ENCODE measurements around the gene LCN15.

Gene LCN15

DNA sequence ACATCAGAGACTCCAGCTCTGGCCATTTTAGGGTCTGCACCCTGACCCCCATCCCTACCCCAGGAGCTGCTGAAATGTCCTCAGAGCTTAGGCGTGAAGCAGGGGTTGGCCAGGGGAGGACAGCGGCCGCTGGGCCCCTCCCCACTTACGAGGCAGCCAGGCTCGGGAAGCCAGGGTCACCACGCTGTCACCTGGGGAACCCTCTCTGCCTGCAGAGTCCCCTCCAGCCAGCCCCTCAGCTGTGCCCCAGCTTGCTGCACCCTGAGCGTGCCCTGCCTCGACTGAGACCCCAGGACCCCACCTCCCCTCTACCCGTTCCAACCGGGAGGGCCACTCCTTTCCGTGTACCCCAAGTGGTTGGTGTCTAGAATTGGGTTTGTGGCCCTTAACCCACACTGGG, 24.2 kb downstream of the LCN15 start:
- no peak for DNase-seq

DNA sequence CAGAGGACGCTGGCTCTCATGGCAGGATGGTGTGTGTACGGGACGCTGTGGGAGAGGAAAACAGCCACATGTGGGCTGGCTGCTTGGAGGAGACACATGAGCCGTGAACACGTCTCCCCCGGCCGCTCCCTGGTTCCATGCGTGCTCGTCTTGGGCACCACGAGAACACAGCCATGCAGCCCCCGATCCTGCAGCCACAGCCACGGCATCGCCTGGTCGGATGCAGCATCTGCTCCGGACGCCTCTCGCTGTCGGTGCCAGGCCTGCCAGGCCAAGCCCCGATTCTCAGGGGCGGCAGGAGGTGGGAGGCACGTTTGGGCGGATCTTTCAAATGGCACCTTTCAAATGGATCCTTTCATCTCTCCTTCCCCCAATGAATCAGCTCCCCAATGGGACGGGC, 24.8 kb downstream of the LCN15 start:
- no peak for DNase-seq

DNA sequence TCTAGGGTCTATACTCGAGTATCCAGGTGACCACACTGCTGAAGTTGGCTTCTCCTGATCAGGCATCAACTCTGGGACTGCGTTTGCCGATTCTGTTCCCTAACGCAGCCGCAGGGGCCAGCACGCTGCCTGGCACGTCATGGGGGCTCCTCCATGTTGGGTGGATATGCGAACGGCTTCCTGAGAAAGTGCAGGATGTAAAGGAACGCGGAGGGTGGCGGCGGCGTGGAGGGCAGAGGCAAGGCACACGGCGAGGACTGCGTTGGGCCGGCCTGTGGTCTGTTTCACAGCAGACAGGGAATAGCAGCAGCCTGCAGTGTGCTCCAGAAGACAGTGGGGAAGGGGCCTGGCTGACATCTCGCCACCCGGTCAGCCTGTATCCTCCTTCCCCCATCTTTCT, 25.4 kb downstream of the LCN15 start:
- DNase-seq, result no peak

DNA sequence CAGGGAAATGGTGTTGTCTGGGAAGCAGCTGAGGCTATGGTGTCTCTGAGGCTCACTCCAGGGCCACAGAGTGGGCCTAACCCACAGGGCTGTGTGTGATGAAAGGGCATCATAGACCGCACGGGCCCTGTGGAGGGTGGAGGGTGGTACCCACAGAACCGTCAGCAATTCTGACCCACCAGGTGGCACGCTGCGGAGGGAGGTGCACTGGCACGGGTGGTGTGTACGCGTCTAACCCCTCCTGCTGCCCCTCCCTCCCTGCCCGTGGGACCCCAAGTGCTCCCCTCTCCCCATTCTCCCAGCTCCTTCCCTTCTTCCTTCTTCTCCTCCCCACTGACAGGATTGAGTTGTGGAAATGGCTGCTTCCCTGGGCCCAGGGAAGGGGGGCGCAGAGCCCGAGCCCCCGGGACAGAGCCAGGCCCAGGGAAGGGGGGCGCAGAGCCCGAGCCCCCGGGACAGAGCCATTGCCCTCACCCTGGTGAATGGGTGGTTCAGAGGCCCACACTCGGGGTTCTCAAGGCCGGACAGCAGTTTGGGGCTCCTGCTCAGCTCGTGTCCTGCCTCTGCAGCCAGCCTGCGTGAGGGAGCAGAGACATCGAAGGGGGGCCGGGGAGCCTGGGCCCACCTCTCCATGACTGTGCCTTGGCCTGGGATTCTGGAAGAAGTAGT, 28.4 kb downstream of the LCN15 start:
- no peak for DNase-seq

- DNase-seq, result no peak
Observed at GRCh38 chr9:136734837-136735496, 29.4 kb downstream of the LCN15 start.

GRCh38 chr9:136733611-136734010, 30.7 kb downstream of the LCN15 start:
- no peak for DNase-seq

DNA sequence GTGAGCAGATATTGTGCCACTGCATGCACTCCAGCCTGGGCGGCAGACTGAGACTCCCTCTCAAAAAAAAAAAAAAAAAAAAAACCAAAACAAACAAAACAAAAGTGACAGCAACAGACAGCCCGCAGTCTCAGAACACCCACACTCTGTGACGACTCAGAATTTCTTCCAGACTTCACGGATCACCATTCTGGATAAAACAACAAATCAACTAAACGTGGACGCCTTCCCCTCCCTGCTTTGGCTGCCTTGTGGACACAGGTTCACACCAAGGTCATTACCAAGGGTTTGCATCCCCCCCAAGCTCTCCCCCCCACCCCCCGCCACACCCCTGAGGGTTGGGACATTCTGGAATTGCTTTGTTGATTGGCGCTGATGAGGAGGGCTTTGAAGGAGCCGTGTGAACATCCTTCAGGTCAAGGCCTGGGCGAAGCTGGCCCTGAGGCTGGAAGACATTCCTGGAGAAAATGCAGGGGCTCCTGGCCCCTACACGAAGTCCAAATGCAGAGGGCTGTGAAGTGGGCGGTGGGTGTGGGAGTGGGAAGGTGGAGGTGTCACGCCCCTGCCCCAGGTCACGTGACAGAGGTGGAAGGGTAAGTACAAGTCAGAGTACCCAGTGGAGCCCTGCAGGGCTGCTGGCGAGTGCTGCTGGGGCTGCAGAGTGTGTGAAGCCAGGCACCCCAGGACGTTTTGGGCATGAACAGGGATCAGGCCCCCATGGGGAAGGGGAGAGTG, 31.7 kb downstream of the LCN15 start:
- DNase-seq, result no peak

DNA sequence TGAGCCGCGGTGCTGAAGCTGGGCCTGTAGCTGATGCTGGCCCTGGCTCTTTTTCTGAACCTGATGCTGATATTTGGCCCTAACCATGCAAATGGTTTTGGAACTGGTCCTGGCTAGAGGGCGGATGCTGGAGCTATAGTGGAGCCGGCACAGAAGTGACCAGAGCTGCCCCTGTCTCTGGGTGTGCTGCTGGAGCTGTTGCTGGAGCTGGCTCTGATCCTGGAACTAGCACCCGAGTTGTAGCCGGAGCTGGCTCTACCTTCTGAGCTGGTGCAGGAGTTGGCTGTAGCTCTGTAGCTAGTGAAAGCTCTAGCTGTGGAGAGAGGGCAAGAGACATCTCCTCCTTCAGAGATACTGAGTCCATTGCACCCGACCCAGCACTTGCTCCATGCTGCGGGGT, 34.4 kb downstream of the LCN15 start:
- DNase-seq, result no peak

GRCh38 chr9:136729144-136729543, 35.2 kb downstream of the LCN15 start:
- DNase-seq, result no peak

- peak; percentile 38 to 56 (median 40) for DNase-seq
Observed at GRCh38 chr9:136728548-136729123, 35.7 kb downstream of the LCN15 start.

- peak; percentile 90 to 98 (median 97) for DNase-seq
Observed at GRCh38 chr9:136728080-136728547, 36.2 kb downstream of the LCN15 start.

DNA sequence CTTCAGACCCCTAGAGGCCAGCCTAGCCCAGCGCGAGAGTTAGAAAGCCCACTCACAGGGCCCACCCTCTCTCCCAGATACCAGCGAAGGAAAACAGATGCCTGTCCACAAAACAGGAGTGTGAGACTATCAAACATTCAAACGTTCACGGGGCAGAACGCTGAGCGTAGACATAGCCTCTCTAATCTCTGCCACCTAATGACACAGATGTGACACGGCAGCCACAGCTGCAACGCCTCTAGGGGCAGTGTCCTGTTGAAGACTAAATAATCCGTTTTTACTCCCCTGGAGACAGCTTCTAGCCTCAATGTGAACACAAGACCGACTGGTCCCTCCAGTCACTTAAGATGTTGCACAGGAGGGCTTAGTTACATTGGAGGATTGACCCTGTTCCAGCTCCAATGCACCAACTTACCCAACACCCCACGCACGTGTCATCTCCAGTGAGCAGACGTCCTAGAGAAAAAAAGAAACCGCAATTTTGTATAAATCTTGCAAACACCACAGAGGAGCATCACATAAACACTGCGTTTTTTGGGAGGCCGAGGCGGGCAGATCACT, 37.6 kb downstream of the LCN15 start:
- peak; percentile 60 to 65 (median 60) for DNase-seq

DNA sequence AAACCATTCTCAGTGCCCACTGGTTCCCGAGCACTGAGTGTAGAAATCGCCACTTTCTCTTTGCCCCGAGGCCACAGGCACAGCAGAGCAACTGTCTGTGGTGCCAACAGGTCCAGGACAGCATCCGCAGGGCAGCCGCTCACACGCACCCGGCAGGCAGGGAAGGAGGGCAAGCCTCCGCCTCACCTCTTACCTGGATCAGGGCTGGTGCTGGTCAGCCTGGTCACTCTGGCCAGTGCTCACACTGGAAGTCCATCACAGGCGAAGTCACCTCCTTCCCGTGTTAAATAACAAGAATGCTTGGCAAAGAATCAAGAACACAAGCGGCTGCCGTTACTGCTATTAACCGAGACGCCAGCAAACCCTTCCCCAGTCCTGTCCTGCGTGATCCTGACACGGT, 38.2 kb downstream of the LCN15 start:
- DNase-seq, result no peak

DNA sequence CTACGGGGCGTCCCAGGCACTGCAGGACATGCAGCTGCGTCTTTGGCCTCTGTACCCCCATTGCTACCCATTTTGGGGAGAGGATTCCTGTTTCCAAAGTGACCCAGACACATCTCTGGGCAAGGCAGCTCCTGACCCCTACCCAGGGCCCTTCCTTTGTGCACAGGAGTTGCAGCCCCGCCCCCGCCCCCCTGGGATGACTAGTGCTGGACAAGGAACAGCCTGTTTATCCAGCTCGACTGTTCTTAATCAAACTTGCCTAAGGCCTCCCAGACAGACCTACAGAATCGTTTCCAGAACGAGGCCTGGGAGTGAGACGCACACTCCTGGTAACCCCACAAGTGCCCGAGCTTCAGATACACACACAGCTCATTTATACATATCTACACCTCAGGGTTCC, 38.7 kb downstream of the LCN15 start:
- DNase-seq, result no peak

DNA sequence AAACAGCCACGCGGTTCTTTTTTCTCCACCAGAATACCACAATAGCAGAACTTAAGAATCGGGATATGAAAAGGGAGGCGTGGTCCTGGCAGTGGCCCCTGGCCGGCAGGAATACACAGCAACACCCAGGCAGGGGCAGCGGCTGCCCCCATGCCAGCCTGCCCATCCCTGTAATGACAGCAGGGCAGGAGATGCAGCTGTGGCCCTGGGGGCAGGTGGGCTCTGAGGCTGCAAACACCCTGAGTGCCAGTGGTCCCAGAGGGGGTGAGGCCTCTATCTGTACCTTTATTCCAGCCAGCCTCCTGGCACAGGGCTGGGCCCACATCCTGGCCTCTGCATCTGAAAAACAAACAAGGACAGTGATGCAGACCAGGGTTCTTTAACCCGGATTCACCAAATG, 39.5 kb downstream of the LCN15 start:
- no peak for DNase-seq

- no peak for DNase-seq
Observed at GRCh38 chr9:136723989-136724388, 40.3 kb downstream of the LCN15 start.

DNA sequence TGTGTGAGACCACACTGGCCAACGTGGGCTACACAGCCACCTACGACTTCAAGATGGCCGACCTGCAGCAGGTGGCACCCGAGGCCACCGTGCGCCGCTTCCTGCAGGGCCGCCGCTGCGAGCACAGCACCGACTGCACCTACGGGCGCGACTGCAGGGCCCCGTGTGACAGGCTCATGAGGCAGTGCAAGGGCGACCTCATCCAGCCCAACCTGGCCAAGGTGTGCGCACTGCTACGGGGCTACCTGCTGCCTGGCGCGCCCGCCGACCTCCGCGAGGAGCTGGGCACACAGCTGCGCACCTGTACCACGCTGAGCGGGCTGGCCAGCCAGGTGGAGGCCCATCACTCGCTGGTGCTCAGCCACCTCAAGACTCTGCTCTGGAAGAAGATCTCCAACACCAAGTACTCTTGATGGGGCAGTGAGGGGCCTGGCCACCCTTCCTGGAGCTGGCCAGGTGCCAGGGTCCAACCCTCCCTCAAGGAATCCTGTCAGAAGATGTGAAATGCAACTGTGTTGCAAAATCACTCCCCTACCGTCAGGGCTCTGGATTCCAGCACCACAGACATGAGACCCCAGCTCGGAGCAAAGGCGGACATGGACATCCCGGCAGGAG, 40.8 kb downstream of the LCN15 start:
- DNase-seq, result no peak

DNA sequence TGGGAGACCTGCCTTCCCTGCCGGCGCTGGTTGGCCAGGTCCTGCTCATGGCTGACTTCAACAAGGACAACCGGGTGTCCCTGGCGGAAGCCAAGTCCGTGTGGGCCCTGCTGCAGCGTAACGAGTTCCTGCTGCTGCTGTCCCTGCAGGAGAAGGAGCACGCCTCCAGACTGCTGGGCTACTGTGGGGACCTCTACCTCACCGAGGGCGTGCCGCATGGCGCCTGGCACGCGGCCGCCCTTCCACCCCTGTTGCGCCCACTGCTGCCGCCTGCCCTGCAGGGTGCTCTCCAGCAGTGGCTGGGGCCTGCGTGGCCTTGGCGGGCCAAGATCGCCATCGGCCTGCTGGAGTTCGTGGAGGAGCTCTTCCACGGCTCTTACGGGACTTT, 41.4 kb downstream of the LCN15 start:
- DNase-seq, result no peak

DNA sequence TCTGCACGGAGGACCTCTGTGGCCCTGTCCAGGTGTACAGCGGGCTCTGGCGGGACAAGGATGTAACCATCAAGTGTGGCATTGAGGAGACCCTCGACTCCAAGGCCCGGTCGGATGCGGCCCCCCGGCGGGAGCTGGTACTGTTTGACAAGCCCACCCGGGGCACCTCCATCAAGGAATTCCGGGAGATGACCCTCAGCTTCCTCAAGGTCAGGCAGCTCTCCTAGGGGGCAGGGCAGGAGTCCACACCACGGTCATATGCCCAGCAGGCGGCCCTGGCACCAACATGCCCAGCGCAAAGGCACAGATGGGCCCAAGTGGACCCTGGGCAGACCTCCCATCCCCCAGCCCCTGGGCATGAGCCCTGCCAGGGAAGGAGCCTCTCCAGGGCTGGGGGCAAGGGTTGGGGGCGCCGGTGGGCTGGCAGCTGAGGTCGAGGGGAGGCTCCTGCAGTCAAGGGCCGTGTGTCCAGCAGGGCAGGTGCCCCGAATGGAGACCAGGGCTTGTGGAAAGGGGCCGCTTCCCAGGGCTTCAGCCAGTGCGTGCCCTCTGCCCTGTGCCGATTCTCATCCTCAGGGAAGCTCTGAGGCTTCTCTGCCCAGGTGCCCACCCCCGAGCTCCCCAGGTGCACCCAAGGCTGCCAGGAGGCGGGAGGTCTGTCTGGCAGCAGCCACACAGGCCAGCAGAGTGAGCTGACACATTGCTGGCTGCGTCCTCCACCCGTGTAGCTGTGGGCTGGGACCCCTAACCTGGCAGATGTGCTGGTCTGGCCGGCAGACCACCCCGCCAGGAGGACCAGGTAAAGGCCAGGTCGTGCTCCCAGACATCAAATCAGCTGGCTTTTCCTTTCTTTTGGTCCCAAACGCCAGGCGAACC, 42.0 kb downstream of the LCN15 start:
- DNase-seq, result no peak

GRCh38 chr9:136721339-136722092, 42.8 kb downstream of the LCN15 start:
- DNase-seq, result peak; percentile 37 to 53 (median 51)

DNA sequence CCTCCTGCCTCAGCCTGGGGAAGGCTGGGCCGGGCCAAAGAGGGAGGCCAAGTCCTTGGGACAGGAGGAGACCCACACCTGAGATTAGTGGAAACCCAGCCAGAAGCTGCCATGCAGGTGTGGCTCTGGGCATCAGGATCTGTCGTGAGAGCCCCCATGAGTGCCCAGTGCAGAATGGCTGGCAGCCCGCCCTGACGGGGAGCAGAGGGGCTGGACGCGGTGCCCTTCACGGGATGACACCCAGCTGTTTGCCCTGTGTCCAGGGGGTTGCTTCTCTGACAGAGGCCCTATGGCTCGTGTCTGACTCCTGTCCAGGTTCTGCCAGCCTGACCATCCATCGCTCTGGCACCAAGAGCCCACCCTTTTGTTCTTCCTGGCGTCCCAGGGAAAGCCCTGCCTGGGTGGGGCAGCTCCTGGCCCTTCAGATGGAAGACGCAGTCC, 43.4 kb downstream of the LCN15 start:
- no peak for DNase-seq

All from suppressor macrophage treated with lipopolysaccharide for 1 hour (primary cell).